Measurements from ENCODE around the gene GSN.

DNA sequence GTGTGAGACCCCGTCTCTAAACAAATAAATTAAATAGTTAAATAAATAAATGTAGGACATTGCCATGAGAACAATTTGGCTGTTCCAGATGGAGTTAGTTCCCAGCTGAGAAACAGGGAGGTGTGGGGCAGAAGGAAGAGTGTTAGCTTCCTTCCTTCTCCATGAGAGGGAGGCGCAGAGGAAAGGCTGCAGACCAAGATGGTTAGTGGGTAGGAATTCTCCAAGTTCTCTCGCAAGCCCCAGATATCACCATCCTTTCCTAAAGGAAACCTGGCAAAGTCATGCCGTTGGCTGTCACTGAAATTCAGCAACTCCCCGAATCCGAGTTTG, 33.2 kb upstream of the GSN start:
- TF ChIP-seq, protein P1, sequence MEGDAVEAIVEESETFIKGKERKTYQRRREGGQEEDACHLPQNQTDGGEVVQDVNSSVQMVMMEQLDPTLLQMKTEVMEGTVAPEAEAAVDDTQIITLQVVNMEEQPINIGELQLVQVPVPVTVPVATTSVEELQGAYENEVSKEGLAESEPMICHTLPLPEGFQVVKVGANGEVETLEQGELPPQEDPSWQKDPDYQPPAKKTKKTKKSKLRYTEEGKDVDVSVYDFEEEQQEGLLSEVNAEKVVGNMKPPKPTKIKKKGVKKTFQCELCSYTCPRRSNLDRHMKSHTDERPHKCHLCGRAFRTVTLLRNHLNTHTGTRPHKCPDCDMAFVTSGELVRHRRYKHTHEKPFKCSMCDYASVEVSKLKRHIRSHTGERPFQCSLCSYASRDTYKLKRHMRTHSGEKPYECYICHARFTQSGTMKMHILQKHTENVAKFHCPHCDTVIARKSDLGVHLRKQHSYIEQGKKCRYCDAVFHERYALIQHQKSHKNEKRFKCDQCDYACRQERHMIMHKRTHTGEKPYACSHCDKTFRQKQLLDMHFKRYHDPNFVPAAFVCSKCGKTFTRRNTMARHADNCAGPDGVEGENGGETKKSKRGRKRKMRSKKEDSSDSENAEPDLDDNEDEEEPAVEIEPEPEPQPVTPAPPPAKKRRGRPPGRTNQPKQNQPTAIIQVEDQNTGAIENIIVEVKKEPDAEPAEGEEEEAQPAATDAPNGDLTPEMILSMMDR (IDR thresholded peaks at IDR 0.05): no peak
- no peak for TF ChIP-seq EP300 (IDR thresholded peaks at IDR 0.05)

All from gastroesophageal sphincter (tissue), 3 donors.